Limb (tissue), 2 donors: ENCODE measurements around the gene SGCA.

Source experiments
- DNase-seq, 2 donors: peaks; one replicate each; pipeline ENCODE4 v3.0.0-alpha.2; 2016; ENCODE audit errors: extremely low spot score in 2 of 2

The SGCA gene

GRCh38 chr17:50149091-50149416 is 16.8 kb upstream of the SGCA start:
- DNase-seq = no peak

DNA sequence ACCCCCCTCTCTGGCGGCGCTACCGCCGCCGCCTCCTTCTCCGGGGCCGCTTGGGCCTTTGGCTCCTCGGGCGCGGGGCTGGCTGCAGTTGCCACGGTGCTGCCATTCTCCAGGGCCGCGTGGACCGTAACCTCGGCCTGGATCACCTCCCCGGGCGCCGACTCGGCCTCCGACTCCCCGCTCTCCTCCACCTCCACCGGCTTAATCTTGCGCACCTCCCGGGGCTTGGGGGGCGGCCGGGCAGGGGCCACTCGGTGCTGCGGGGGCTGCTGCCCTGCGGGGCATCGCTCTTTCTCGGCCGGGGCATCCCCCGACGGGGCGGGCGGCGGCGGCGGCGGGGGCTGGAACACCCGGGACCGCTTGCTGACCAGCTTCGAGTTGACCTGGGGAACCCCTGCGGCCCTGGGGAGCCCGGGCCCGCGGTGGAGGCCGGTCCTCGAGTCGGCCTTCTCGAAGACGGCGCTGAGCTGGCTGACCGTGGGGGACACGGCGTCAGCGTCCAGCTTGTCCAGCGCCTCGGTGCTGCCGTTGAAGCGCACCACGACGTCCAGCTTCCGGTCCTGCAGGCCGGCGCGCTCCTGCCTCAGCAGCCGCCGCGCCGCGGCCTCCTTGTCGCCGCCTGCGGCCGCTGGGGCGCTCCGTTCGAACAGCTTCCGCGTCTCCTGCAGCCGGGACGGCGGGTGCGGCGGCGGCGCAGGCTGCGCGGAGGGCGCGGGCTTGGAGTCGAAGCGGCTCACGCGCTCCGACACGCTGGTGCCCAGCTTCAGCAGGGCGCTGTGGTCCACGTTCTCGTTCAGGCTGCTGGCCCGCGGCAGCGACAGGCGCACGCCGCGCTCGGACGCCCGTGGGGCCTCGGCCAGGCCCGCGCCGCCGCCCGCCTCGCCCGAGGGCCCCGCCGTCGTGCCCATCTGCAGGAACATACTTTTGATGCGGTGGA is 16.1 kb upstream of the SGCA start:
- DNase-seq = peak in 1 of 2 donors; percentile 66

DNA sequence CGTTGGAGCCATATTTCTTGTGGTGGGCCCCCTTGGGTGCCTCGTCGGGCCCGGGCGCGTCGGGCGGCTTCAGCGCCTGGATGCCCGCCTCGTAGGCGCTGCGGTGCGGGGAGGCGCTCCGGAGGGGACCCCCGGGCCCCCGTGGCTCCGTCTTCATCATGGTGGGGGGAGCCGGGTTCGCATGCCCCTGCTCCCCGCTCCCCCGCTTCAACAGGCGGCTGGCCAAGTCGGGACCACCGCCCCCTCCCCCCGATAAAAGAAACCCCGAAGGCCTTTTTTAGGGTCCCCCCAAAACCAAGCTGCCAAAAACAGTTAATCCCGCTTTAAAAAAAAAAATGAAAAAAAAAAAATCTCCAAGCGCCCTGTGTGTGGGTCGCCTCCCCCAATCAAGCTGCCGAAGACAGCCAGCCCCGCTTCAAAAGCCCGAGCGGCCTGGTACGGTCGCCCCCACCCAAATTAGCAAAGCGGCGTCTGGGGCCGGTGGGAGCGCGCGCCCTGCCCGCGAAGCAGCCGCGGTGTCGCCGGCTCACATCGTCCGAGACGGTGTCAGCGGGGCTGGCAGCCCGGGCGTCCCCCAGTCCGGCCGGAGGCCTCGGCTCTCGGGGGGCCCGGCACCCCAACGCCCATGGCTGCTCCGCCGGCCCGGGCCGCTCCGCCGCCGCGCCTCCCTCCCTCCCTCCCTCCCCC is 15.3 kb upstream of the SGCA start, which contains the start of gene PPP1R9B:
Gene PPP1R9B (minus strand): TSS at position 324 of the 687 bp plus-strand sequence. CDS start 164 bp downstream, at position 160.
- DNase-seq = no peak

- DNase-seq = peak; percentile 93
These were observed 14.5 kb upstream of the SGCA start for GRCh38 chr17:50151041-50151936.

- DNase-seq = peak; percentile 88 to 90
These were observed 13.8 kb upstream of the SGCA start for GRCh38 chr17:50151937-50152547.

DNA sequence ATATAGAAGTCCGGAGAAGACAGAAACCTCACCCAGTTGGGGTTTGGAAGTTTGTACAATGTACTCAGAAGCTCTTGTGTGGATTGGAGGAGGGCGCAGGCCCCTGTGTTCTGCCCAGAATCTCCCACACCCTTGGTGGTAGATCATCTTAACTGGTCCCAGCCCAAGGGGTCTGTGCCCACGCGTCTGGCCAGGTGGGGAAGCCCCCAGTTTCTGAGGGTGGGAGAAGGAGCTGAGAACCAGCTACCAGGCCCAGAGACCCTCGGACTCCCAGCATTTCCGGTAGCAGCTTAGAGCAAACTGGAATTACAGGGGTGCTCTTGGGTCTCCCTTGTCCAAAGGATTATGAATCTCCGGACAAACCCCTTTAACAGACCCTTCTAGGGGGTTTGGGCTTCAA is 13.1 kb upstream of the SGCA start:
- DNase-seq = no peak

DNA sequence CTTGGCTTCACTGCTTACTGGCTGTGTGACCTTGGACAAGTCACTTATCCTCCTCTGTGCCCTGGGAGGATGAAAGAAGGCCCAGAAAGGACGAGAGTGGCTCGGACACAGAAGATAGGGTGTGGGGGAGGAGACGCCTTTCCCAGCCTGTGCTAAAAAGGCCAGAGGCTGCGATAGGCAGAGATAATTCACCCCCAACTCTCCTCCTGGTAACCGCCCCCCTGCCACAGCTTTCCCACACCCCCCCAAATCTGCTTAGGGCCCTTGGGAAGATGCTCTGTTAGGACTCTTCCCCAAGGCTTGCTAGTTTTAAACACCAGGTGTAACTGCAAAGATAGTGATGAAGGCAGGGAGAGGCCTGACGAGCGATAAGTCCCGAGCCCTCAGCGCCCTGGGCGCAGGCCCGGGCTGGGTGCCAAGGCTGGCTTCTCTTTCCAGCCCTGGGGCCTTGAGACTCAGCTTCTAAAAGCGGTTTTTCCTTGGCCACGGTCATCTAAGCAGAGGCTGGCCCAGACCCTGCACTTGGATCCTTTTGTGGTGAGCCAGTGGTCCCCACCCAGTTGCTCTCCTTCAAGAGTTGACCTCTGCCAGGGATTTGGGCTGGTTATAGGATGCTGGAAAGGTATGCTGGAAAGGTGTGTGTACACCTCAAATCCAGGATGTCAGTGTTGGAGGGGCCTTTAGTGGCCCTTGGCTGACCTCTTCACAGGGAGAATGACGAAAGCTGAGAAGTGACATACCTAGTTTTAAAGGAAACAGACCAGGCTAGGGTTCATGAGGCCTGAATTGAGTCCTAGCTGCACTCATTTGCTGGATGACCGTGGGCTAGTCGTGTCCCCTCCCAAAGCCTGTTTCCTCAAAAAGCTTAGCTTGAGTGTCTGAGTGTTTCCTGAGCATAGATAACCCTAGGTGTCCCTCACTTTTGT is 11.9 kb upstream of the SGCA start:
- DNase-seq = no peak

DNA sequence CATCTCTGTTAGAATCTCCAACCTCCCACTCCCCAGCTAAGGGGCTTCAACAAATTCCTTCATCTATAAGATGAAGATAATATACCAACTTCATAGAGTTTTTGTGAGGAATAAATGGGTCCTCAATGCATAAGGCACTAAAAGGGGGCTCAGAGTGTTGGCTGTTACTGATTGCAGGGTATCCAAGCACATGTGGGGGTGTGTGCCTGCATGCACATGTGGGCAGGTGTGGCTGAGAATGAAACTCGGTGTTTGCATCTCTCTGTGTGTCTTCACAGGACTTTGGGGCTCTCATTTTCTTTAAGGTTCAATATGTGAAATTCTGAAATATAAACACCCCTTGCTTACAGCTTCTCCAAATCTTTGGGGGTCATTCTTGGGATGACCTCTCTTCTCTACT is 11.2 kb upstream of the SGCA start:
- no peak for DNase-seq

- no peak for DNase-seq
These were observed 10.5 kb upstream of the SGCA start for GRCh38 chr17:50155115-50155819.

DNA sequence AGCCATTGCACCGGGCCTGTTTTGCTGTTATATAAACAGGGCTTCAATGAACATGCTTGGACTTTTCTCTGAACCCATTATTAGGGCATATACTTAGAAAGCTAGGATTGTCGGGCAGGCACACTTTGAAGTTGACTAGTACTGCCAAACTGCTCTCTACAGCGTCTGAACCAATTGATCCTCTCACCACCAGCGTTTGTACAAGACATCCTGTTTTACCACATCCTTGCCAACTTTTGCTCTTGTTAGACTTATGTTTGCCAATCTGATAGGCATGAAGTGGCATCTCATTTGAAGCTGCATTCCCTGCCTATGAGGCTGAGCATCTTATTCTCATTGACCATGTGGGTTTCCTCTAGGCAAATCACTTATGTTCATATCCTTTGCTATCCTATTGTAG is 7.9 kb upstream of the SGCA start:
- DNase-seq = no peak

- peak; percentile 97 to 98 for DNase-seq
These were observed 4.5 kb upstream of the SGCA start for GRCh38 chr17:50161023-50161910.

DNA sequence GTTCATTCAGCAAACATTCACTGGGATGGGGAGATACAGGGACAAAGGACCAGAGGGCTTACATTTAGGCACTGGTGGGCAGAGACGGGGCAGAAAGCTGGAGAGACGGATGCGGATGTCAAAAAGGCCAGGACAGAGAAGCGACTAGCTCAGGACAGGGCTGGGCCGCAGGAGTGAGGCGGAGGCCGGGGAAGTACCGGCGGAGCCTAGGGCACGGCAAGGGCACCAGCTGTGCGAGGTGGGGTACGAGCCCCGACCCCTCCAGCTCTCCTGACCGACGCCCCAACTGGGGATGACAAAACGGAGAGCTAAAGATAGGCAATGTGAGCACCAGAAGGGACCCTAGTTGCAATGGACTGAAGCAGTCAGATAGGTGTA is 3.9 kb upstream of the SGCA start:
- DNase-seq = no peak

DNA sequence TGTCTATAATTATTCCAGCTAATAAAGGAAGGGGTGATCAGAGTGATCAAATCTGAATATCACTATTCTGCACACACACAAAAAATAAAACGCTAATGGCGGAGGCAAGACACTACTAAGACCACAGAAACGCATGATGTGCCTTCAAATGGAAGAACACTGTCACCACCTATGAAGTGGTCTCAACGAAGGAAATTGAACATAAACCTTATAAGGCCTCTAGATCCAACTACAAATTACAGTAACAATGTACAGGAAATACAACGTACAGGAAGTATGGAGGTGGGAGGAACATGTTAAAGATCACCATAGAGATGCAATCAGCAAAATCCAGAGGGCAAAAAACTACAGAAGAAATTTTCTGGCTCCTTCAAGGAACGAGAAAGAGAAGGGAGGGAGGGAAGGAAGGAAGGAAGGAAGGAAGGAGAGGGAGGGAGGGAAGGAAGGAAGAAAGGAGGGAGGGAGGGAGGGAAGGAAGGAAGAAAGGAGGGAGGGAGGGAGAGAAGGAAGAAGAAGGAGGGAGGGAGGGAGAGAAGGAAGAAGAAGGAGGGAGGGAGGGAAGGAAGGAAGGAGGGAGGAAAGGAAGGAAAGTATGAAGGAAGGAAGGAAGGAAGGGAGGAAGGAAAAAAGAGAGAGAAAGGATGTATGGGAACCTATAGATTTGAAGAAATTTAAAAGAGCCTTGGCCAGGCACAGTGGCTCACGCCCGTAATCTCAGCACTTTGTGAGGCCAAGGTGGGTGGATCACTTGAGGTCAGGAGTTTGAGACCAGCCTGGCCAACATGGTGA is 3.1 kb upstream of the SGCA start:
- DNase-seq = no peak

DNA sequence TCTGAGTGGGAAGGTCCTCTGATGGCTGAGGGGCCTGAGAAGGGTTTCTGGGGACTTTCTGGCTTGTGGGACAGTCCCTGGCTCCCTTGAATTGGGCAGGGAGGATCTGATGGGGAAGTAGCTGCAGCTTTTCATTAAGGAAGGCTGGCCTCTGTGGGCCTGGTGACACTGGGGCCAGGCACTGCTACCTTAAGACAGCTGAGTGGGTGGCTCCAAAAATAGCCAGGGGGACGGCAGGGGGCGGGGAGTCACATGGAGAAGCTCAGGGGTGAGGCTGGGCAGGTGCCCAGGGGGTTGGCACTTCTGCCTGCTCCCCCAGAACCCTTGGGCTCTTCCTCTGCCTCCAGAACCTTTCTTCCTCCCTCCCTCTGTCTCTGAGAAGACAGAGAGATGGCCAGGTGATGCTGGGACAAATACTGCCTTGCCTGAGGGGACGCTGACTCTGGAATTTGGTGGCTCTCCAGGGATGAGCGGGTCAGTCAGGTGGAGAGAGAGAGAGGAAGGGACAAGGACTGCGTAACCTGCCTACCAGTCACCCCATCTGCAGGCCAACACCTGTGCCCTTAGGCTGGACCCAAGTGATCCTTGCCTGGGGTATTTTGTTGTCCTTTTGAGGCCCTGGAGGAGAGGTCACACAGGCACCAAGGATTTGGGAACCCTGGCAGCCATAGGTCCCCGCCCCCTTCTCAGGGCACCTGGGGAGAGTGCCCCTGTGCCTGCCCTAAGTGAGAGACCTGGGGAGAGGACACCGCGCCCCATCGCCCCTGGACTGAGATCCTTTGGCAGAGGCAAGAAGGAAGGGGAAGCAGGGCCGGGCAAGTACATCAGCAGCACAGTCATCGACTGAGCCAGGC is 1.7 kb upstream of the SGCA start:
- no peak for DNase-seq

DNA sequence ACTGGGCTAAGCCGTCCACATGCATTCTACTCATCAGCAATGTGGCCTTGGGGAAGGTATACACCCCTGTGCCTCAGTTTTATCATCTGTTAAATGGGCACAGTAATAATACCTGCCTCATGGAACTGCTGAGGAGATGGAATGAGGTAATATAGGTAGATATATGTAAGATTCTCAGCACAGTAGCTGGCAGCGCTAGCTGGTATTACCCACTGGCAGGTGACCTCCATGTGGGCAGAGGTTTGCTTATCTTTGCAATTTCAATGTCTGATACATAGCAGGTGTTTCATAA is 1.2 kb upstream of the SGCA start:
- no peak for DNase-seq

- no peak for DNase-seq
These were observed 739 bp upstream of the SGCA start for GRCh38 chr17:50165066-50165465.

DNA sequence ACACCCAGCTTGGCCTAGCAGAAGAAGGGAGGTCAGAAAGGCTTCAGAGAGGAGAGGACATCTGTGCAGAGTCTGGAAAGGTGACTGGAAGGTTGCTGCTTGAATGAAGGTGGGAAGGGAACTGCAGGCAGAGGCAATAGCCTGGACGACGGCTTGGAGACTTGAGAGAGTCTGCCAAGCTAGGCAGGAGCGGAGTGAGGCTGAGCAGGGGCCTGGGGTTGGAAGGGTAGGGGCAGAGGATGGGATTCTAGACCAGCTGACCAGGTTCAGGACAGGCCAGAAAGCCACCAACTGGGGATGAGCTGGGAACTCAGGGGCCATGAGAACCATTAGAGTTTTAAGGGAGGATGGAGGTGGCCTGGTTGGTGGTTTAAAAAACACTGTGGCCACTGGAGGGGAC is 339 bp upstream of the SGCA start:
- DNase-seq = no peak
